NCI-H187 (cell line): ENCODE measurements around the gene PIK3R1.

Experiments used
- DNase-seq, 2 experiments: peaks; one replicate each; lab custom pipeline; 2025; lab: John Stamatoyannopoulos, UW

Gene PIK3R1

GRCh38 chr5:68271124-68271523, 55.6 kb downstream of the PIK3R1 start:
- DNase-seq, result no peak

GRCh38 chr5:68272289-68272688, 56.7 kb downstream of the PIK3R1 start:
- no peak for DNase-seq

DNA sequence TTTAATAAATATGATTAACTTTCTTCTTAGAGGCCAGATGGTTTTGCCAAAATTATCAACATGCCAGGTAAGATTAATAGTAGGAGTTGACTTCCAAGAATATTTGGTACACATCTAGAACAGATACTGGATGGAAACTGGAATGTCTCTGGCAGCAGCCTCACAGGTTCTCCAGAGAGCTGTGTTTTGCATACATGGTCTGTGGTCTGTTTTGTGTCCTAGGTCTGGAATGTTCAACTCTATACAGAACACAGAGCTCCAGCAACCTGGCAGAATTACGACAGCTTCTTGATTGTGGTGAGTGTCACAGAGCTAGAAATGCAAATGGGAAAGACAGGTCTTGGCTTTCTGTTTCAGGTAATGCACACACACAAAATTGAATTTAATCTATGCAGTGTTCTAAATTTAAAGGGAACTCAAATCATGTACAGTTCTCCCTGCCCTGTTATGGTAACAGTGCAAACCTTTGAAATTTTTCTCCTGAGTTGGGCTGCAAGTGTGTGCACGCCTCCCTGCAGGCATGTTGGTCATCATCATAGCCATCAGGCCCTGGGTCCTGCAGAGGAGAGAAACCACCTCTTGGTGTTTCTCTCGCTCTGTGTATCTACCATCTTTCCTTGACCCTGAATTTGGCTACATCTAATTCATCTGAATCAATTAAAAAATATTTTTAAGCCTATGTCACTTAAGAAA, 58.3 kb downstream of the PIK3R1 start:
- no peak for DNase-seq

DNA sequence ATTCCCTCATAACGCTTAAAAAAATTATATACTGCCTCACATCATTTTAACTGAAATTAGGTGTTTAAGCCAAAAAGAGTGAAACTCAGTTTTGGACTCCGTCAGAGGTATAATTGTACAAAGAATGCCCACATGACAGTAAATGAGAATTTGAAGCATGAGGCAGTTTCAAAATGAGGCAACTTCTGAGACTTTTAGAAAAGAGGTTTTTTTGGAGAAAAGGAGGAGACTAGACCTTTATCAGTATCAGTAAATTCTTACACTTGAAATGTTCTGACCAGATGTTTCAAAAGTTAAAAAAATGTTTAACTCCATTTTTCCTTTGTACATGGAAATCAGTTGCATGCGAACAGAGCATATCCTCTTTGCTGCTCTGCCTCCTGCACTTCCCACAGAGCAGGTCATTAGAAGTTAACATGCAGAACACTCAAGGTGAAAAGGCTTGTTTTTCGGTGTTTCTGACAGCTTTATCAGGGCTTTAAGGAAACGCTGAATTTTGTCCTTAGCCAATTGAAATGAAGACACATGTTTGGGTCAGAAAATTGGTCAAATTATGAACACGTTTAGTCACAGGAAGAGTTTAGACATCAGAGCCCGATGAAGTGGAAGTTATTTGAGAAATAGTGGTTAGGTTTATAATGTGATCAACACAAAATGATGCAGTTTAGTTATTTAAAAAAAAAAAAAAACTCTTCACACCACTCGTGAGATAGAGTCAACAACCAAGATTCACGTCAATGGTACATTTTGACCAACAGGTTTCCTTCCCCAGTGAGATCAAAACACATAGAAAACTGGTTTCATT, 59.5 kb downstream of the PIK3R1 start:
- no peak for DNase-seq

- DNase-seq, result no peak
These were observed 61.2 kb downstream of the PIK3R1 start for GRCh38 chr5:68276740-68277139.

DNA sequence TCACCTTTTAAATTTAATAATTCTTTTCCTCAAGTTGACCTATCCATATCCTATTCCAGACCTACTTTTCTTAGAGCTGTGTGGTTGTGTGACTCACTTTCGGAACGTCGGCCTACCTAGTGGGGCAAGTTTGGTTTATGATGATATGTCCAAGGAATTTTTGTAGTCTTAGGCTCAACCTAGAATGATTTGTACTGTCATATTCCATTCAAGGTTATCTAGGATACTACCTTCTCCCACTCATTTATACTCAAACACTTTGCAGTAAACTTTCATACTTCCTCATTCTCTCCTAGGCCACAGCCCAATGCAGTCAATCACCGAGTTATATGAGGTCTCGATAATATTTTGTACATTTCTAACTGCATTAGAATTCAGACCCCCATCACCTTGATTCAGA, 61.9 kb downstream of the PIK3R1 start:
- DNase-seq, result no peak

GRCh38 chr5:68279984-68280383, 64.4 kb downstream of the PIK3R1 start:
- DNase-seq, result no peak

- no peak for DNase-seq
These were observed 66.4 kb downstream of the PIK3R1 start for GRCh38 chr5:68282001-68282400.

DNA sequence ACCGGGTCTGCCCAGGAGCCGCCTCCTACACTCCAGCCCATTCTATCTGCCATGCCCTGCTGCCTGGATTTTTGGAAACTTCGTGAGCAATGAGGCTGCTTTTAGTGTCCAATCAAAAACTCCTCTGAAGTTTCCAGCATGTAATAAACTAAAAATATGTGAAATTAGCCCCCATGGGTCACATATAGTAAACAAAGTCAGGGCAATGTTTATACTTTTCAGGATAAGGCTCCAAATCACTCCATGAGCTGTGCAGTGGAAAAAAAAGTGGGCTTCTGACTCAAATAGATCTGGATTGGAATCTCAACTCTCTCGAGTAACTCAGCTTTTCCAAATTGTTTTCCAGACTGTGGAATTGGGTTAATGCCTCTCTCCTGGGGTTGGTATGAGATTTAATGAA, 68.2 kb downstream of the PIK3R1 start:
- DNase-seq, result no peak

DNA sequence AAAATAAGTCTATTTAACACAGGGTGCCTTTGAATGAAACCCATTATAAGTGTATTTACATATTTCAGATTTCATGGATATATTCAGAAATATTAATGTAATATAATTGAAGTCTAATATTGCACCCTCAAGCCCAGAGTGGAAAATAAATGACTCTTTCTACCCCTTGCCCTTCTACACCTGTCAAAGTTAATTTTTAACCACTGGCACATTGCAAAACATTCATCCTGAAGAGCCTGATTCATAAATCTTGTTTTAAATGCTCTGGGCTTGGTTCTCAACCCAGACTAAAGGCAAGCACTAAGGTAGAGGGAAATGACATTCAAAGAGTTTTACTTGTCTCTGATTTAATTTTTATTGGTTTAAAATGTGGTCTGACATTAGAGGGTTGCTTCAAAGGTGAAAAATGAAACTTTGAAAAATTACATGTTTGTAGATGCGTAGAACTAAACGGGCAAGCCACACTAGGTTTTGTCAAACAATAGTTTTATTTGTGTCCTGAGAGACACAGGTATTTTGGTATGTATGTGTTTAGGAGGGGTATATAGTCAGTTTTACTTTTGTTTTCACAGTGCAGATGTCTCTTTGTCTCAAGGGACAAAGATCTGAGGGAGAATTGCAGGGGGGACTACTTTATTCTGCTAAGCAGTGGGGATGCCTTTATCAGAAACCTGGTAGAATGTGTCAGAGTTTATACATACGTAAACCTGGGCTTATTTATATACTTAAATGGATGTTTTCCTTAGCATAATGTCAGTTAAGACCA, 69.7 kb downstream of the PIK3R1 start:
- DNase-seq, result no peak

- DNase-seq, result peak in 1 of 2 experiments; percentile 6
These were observed 70.5 kb downstream of the PIK3R1 start for GRCh38 chr5:68285851-68286611.

DNA sequence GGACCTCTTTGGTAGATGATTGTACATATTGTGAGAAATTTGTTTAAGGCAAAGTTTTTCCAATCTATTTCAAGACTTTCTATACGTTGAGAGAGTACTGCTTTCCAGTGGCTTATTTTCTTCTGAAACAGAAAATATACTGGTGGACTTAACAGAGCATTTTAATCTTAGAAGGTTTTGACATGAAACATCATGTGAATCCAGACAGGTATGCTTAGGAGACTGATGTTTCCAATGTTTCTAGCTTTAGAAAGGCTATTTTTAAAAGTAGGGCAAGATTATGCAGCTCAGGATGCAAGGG, 71.0 kb downstream of the PIK3R1 start:
- DNase-seq, result no peak

DNA sequence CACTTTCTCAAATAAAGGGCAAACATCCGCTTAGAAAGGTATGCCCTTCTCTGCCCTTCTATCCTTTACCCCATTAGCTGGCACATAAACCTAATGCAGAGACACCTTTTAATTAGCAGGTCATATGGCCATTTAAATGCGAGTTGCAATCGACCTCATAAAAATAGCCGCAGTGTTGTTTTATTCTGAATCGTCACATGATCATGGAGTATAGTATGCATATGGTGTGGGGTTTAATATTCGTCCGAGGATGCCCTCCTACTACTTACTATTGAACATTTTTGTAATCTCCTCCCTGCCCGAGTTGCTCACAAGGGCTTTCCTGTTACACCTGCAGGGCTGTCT, 72.0 kb downstream of the PIK3R1 start:
- no peak for DNase-seq

DNA sequence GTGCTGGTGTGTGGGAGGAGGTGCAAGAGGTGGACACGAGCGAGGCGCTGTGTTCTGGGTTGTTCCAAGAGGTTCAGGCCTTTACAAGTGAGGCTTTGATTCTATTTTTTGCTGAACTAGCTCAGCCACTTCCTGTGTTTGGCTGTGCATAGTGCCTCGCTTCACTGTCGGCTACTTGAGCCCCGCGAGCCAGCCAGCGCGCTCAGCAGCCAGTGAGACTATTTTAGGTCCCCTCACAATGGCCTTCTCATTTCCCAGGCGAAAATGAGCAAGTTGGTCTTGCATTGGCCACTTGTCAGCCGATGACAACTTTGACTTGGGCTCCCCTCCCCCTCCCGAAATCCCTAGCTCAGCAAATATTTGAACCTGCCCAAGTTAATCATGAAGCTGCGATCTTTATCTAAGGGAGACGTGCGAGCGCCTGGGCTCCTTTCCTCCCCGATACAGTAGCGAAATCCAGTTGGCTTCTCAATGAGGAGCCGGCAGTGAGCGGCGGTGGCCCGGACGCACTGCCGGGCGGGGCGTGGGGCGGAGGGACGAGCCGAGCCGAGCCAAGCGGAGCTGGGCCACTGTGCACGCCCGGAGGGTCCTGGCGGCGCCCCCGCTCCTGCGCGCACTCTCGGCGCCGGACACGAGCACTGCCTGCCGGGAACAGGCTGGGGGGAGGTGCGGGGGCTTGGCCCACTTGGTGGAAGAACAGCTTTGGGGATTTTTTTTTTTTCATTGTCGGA, 72.6 kb downstream of the PIK3R1 start:
- DNase-seq, result no peak

DNA sequence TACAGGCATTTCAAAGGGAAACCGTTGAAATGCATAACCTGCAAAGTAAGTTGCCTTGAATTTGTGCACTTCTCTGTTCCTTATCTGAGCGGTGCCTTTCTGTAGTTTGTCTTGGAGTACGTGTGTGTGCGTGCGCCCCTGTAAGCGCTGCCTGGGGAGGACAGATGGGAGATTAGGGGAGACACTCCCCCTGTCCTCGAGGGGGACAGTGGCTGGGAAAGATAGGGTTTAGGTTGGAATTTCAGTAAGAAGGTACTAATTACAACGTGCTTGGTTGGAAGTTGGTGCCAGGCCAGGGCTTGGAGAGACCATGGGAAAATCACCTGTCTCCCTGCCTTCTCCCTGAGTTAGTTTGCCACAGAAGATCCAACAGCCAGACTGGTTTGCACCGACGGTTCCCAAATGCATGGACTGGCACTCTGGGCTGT, 73.2 kb downstream of the PIK3R1 start:
- no peak for DNase-seq

GRCh38 chr5:68289498-68289897, 73.9 kb downstream of the PIK3R1 start:
- no peak for DNase-seq

DNA sequence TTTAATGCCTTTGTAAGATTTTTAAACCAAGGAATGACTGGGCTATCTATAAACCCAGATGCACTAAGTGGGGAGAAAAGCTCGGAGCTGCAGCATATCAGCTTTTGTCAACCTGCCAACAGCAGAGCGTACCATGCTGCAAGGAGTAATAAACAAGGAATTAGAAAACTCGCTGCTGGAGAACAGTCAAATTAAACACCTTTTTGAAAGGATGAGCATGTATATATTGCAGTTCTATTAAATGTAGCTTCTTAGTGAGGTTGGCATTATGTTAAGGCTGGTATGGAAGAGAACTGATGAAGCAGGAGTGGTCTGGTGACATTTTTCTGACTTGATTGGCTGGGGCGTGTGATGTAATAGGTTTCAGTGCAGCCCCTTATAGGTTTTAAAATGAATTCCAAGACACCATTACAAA, 74.7 kb downstream of the PIK3R1 start:
- no peak for DNase-seq

DNA sequence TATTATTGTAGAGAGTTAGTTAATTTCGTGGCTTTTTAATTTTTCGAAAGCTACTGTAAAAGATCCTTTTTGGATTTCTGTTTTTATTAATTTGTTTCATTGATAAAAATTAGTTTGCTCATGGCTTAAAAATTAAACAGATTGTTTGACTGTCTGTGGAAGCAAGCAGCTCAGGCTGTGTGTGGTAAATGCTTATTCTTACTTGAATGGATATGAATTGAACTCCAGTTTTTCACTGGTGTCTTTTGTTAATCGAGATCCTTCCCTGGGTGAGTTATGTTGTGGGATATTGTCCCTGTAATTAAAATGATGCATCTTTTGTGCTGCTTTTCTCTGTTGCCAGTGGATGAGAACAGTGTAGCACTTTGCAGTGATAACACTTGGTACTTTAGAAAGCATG, 75.3 kb downstream of the PIK3R1 start:
- DNase-seq, result no peak

GRCh38 chr5:68292316-68292715, 76.8 kb downstream of the PIK3R1 start:
- DNase-seq, result no peak

GRCh38 chr5:68295772-68296171, 80.2 kb downstream of the PIK3R1 start:
- no peak for DNase-seq

DNA sequence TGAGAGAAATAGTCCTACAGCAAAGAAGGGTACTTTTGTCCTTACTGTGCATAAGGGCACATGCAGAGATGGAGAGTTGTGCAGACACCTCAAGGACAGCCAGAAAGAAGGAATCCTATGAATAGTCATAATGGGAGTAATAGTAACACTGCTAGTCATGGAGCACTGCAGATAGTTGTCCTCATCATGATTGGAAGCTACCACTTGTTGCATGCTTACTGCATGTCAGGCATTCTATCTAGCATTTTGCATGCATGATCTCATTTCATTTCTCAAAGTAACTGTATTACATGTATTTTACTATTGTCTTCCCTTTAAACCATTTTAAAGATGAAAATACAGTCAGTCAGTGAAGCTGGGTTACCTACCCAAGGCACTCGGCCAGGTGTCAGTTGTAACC, 81.3 kb downstream of the PIK3R1 start:
- DNase-seq, result no peak

- DNase-seq, result no peak
These were observed 82.1 kb downstream of the PIK3R1 start for GRCh38 chr5:68297656-68298055.
